HUDEP-2 (cell line): ENCODE data around the gene IPPK.

Experiments used
- DNase-seq, 76 experiments: peaks; one replicate each; lab custom pipeline; 2025; ENCODE audit not compliant: unreplicated experiment in 76 of 76; lab: John Stamatoyannopoulos, UW

Gene IPPK, protein sequence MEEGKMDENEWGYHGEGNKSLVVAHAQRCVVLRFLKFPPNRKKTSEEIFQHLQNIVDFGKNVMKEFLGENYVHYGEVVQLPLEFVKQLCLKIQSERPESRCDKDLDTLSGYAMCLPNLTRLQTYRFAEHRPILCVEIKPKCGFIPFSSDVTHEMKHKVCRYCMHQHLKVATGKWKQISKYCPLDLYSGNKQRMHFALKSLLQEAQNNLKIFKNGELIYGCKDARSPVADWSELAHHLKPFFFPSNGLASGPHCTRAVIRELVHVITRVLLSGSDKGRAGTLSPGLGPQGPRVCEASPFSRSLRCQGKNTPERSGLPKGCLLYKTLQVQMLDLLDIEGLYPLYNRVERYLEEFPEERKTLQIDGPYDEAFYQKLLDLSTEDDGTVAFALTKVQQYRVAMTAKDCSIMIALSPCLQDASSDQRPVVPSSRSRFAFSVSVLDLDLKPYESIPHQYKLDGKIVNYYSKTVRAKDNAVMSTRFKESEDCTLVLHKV

DNA sequence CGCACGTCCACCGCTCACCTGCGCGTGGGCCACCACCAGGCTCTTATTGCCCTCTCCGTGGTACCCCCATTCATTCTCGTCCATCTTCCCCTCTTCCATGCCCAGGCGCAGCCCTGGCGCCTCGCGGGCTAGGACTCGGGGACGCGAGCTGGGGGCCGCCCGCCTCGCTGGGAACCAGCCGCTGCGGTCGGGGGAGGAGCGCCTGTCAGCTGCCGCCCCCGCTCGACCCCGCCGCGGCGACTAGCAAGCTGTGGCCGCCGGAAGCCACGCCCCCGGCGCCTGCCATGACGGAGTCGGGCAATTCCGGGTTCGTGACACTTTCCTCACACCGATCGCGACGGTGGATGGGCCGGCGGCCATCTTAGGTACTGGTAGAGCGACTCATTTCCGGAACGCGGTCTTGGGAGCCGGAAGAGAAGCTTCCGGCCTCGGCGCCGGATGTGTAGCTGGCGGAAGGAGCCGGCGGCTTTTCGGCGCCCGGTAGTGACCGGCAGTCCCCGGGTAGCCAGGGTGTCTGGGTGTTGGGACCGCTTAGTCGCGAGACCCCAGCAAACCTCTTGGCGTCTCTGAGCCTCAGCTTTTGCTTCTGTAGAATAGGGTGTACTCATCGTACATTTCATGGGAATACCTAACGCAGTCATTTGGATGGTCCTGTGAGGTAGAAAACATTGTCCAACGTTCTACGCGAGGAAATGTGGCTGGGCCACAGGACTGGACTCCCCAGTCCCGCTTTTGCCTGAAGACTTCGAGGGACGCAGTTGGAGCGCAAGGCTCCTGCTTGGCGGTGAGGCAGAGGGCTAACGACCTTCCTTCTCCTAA is at the start of gene IPPK:
TSS of gene IPPK (minus strand) at position 242 of the 819 bp plus-strand sequence. CDS start at position 99, 143 bp downstream.
- peak in 75 of 76 experiments; percentile 25 to 99 (median 95) for DNase-seq

DNA sequence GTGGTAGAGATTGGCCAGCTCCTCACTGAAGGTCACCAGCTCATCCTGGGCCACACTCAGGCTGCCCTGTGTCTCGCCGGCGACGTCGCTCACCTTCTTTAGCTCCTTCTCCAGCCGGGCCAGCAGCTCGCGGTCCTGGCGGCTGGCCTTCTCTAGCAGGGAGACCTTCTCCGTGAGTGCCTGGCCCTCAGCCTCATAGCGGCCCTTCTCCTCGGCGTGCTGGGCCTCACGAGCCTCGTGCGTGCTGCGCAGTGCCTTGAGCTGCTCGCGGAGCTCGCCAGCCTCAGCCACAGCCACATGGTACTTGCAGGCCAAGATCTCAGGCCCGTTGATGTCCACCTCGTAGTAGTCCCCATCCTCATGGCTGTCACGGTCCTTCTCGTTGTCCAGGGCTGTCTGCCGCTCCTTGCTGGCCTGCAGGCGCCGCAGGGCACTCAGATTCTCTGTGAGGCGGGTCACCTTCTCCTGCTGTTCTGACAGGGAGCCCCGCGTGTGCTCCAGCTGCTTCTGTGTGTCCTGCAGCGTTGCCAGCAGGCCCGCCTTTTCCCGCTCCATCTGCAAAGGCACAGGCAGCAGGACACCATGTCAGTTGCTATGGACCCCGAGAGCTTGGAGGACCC is 49.2 kb upstream of the IPPK start:
- DNase-seq = no peak

DNA sequence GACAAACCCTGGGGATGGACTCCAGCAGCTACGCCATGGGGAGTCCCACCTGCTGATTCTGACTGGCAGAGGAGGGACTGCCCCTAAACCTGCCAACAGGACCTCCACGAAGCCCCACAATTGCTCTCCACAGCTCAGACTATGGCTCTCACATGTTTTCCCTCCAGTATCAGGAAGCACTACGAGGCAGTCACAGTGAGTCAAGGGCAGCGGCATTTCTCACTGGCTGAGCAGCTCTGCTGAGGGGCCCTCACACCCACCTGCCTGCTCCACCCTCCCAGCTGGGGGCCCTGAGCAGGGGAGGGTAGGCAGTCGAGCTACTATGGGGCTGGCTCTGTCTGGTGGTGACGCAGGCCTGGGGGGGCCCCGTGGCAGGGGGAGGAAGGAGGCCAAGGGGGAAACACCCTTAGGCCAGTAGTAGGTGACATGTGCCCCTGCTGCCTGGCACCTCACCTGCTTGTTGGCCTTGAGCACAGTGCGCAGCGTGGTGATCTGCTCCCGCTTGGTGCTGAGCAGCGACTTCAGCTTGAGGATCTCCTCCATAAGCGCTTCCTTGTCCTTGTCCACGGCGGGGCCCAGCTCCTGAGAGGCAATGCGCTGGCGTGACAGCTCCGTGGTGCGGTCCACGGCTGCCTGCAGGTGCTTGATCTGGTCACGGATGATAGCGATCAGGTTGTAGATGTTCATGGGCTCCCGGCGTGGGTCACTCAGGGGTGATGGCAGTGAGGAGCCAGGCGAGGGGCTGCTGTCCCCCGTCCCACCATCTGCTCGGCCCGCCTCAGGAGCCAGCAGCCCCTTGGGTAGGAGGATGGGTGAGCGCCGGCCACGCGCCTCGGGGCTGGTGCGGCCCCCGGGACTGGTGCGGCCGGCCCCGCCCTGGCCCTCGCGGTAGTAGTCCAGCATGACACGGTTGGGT is 48.4 kb upstream of the IPPK start:
- no peak for DNase-seq

DNA sequence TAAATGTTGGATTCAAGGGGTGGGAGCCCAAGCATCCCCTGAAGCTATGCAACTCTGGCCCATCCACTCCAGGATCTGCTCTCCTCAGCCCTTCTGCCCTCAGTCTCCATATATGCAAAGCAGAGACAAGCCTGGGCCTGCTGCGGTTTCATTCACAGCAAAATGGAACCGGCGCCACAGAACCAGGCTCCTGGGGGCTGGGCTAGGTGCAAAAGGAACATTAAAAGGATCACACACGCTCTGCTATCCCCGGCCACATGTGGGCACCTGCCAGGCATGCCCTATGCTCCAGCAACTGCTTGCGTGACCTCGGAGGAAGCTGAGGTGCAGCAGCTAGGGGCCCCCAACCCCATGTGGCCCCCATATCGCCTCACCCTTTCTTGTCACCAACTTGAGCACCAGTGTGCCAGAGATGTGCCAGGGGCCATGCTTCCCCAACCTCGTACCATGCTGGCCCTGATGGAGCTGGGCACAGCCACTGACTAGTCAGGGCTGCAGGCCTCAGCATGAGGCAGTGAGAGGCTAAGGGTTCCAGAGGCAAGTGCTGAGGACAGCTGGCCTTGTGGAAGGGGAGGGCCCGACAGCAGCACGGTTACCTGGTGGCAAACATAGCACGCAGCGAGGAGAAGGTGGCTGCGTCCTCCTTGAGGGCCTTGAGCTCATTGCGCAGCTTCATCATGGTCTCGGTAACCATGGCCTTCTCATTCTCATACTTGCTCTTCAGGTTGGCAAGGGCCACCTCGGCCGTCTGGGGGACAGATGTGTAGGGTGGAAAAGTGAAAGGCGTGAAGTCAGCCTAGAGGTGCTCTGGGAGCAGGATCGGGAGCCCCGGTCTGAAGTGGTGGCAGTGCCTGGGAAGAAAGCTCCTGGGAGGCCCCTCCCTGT is 47.5 kb upstream of the IPPK start:
- DNase-seq = no peak

DNA sequence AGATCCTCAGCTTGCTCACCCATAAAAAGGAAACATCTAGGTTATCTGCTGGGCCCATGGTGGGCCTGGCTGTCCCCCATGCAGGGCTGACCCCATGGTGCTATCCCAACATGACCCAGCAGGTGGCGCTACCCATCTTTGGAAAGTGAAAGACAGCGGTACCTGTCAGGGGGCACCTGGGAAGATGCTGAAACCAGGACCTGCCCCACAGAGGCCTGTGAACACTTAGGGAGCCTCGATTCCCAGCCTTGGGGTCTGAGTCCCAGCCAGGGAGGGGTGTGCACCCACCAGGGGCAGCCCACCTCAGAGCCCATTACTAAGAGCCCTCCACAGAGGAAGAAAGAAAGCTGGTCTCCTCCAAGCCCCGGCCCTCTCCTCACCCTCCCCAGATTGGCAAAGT is 46.6 kb upstream of the IPPK start:
- peak in 52 of 76 experiments; percentile 1 to 88 (median 34) for DNase-seq

DNA sequence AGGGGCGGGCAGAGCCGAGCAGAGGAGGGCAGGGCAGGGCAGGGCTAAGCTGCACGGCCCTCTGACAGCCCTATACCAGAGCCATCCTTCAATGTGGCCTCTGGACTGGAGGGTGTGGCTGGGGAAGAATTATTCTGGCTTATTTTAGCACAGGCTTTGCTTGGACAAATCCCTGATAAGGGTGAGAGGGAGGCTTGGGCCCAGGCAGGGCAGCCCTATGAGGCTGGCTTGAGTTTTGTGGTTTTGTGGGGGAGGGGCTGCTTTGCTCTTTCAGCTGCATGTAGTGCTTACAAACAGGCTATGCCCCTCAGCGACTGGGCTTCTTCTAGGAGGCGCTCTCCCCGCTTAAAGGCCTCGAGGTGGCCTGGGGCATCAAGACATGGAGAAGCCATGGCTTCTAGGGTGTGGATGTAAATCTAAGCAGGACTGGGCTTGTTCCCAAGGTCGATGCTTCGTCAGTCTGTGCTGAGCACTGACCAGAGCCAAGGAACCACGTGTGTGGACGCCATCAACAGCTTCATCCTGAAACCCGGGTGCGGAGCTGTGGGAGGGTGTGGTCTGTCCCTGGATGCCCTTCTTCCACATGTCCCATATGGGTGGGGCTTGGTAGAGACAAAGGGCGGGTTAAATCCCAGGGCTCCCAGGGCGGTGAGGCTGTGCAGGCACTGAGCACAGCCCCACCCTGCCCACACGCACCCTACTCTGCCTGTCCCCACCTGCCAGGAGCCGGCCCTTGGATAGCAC is 45.7 kb upstream of the IPPK start:
- peak in 4 of 76 experiments; percentile 1 to 28 (median 12) for DNase-seq

DNA sequence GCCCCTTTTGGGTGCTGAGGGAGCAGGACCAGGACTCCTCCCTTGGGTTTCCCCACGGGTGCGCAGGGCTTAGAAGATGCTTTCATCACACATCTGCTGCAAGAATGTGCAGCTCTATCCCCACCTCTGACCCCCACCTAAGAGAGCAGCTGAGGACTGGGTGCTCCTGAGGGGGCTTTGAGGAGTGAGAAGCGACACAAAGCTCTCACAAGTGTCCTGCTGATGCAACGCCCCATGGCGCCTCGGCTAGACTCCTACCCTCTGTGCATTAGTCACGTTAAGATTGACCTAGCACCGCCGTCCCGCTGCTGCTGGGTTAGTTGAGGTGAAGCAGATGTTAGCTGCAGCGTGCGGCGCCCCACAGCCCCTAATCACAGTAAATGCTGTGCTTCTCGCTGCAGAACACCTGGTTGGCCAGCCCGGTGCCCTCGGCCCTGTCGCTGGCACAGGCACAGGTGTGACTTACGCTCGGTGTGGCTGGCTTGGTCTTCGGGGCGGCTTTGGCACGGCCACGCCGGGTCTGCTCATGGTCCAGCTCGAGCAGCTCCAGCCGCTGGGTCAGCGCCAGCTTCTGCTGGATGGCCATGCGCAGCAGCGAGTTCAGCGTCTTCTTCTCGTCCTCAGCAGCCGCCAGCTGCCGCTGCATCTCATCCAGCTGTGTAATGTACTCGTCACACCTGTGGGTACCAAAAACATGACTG is 45.0 kb upstream of the IPPK start:
- DNase-seq = no peak

DNA sequence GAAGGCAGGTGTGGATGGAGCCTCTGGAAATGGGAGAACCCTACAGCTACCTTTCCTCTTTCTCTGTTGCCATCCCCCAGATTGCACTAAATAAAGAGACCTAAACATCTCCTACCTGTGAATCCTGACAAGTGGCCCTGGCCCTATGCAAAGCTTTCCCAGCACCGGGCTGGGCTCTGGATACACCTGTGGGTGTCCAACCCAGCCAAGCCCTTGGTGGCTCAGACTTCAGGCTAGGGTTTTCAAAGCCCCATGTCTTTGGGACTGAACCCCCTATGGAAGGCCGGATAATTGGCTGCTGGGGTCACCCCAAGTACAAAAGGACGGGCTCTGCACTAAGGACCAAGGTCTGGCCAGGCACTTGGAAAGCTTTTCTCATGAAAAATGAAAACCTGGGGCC is 44.1 kb upstream of the IPPK start:
- DNase-seq = no peak

DNA sequence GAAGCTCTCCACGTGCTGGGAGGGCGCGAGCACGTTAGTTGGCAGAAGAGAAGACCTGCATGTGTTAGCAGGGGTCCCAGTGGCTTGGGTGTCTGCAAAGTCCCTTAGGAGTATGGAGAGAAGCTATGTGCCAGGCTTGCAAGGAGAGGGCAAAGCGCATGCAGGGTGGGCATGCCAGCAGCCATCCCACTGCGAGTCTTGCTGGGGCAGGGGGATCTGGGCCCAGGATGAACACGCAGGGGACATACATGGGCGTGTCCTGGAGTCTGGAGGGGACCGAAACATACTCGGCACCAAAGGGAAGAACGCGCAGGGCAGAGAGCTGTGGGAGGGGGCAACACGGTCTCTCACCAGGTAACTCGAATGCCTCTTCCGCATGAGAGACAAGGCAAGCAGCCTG is 43.6 kb upstream of the IPPK start:
- DNase-seq = no peak

DNA sequence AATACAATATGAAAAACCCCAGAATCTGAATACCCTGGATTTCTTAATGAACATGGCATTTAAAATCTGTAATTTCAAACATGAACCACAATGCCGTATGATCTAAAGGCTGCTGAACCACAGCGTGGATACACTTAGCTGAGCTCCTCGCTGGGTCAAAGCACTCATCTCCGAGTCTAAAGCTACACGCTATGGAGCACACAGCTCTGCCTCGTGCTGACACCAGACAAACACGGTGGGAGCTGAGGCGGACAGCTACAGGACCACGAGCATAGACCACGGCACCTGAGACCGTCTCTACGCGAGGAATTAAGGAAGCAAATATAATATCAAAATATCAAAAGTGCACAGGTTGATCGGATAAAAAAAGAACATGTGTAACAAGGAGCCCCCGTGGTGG is 42.8 kb upstream of the IPPK start:
- no peak for DNase-seq

DNA sequence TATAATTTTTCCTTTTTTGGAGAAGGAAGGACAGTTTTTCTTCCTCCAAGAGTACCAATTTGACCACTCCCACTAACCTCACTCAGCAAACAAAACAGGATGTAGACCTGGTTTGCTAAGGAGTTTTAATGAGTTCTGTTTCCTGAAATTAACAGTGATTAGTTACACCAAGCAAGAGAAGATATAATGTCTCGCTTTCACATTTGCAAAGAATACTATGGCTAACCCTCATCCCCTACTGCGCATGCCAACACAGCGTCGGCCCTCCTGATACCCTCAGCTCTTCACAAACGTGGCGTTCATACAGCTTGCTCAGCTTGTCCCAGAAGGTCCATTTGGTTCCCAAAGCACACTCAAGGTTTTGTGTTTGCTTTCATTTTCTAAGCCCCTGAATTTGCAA is 41.9 kb upstream of the IPPK start:
- no peak for DNase-seq

DNA sequence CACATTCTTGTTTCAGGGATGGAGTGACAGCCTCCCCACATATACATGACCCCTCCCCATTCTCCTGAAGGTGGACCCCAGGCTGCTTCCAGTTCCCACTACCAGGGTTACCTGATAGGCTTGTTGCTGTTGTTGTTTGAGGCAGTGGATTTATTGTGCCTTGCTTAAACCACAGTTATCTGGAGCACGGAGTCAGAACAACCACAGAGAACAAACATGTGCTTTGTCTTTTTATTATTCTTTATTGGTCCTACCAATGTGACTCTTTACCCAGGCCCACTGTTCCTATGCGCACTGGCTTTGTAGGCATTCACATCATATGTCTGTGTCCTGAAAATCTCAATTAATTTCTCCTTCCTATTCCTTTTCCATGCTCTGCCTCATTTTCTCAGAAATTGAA is 41.2 kb upstream of the IPPK start:
- DNase-seq = no peak

DNA sequence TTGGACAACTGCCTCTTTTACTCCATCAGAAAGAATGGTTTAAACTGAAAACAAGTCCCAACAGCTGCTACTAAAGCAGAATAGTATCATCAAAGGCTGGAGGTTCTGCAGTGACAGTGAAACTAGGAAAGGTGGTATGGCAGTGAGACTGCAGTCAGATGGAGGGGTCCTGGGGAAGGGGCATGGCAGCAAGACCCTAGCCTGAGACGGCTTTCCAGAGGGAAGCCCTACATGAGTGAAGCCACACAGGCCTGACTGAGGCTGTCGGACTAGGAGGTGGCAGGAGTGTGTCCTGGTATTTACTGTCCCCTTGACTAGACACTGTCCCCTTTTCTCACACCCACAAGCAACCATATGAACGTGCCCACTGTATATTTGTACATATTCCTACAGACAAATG is 40.4 kb upstream of the IPPK start:
- DNase-seq = no peak

DNA sequence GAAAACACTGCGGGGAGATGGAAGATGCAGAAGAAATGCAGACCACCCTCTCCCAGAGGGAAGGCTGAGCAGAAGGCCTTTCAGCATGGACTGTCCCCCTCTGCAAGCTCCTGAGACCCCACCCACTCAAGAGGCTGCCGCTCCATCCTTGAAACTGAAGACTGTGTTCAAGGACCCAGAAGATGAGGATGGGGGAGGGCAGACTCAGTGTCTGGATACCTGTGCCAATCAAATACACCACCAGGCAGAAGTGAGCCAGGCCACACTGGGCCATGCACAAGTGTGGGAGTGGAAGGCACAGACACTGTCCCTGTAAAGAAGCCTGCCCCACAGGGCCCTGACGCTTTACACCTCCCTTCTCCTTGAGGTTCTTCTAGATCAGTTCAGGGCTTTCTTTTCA is 40.0 kb upstream of the IPPK start:
- DNase-seq = no peak

DNA sequence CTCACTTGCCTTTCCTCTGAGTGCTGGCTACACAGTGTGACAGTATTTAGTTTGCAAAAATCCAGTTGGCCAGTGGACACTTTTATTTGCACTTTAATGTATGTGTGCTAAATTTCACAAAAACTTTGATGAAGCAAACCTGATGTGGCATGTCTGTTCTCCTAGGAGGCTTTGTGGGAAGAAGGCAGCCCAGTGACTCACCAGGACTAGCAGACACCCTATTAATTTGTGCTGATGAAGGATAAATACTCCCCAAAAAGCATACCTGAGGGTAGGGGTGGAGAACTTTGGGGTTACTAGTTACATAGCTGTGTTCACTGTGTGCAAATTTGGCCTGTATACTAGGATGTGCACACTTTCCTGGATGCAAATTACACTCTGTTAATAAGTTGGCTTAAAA is 39.3 kb upstream of the IPPK start:
- no peak for DNase-seq

DNA sequence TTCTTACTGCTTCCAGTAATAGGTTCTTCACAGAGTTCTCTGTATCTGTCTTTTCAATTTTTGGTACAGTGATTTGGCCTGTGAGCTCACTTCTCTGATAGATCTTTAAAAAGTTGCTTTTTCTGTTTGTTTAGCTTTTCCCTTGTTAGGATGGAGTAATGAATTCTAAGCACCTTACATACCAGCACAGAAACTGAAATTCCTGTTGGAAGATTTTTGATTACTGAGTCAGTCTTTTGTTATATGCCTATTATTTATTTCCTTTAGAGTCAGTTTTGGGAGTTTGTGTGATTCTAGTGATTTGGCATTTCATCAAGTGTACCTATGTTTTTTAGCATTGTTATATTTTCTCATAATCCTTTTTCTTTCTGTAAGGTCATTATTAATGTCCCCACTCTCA is 37.6 kb upstream of the IPPK start:
- no peak for DNase-seq

DNA sequence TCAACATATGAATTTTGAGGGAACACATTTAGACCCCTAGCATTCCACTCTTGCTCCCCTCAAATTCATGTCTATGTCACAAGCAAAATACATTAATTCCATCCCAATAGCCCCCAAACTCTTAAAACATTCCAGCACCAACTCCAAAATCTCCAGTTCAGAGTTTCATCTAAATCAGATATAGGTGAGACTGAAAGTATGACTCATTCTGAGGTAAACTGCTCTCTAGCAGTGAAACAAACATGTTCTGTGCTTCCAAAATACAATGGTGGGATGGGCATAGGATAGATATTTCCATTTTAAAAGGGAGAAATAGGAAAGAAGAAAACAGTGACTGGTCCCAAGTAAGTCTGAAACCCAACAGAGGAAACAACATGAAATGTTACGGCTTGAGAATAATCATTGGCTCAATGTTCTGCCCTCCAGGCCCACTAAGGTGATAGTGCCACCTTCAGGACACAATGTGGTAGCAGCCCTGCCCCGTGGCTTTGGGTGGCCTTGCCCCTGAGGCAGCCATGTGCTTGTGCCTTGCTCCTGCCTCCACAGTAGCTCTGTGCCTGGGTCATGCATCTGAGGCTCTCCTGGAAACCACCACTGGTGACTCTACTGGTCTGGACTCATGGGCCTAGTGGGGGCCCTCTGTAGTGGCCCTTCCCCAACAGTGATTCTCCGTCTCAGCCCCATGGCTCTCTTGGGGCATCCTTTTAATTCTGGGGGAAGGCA is 36.4 kb upstream of the IPPK start:
- peak in 54 of 76 experiments; percentile 6 to 69 (median 30) for DNase-seq
